Heart left ventricle (tissue), 16 donors: Measurements from ENCODE around the gene MCL1. TPM values are rescaled to one million over a fixed set of nuclear protein-coding genes. Genes with fewer than 3 reads are reported as not detected.

ENCODE experiments used
- ATAC-seq, 4 donors: fragments of 200-7000 bp; cut with Tn5 transposase; one replicate each; pipeline ENCODE4 v1.9.1; 2020 to 2022; ENCODE audit warnings: moderate library complexity in 4 of 4, mild to moderate bottlenecking in 3 of 4, moderate number of reproducible peaks in 1 of 4
- DNase-seq, 5 donors: peaks; one replicate each; pipeline ENCODE4 v3.0.0-alpha.2; 2020
- H3K27ac ChIP-seq, 12 donors: fragments of 200-600 bp; sonication (generic) in 4 of 12; one replicate each; pipeline versions ENCODE4 v1.5.0 to v1.8.0; 2016 to 2022; ENCODE audit warnings: mild to moderate bottlenecking in 2 of 12
- H3K27me3 ChIP-seq, 9 donors: fragments of 200-600 bp; sonication (generic) in 2 of 9; one replicate each; pipeline versions ENCODE4 v1.5.1 to v1.8.0; 2016 to 2022; ENCODE audit warnings: mild to moderate bottlenecking in 3 of 9
- H3K36me3 ChIP-seq, 9 donors: fragments of 200-600 bp; sonication (generic) in 2 of 9; one replicate each; pipeline versions ENCODE4 v1.5.0 to v1.8.0; 2018 to 2022; ENCODE audit warnings: mild to moderate bottlenecking in 2 of 9
- H3K4me1 ChIP-seq, 12 donors: fragments of 200-600 bp; sonication (generic) in 4 of 12; one replicate each; pipeline versions ENCODE4 v1.5.0 to v1.8.0; 2016 to 2022; ENCODE audit warnings: mild to moderate bottlenecking in 3 of 12
- H3K4me3 ChIP-seq, 12 donors: fragments of 200-600 bp; sonication (generic) in 4 of 12; one replicate each; pipeline versions ENCODE4 v1.5.0 to v1.8.0; 2017 to 2022; ENCODE audit warnings: mild to moderate bottlenecking in 9 of 12, moderate library complexity in 4 of 12
- H3K9me3 ChIP-seq, 12 donors: fragments of 200-600 bp; sonication (generic) in 4 of 12; one replicate each; pipeline versions ENCODE4 v1.5.0 to v1.8.0; 2016 to 2022; ENCODE audit warnings: mild to moderate bottlenecking in 1 of 12
- POLR2A ChIP-seq, 2 donors: fragments of 450-650 bp; IDR thresholded peaks; one replicate each; pipeline ENCODE4 v1.6.1; 2017; ENCODE audit warnings: antibody characterized with exemption in 2 of 2, mild to moderate bottlenecking in 2 of 2, moderate library complexity in 2 of 2
- WGBS, 4 donors: extraction: QIAGEN DNeasy Blood & Tissue Kit in 2 of 4; methylation state at CpG; one replicate each; pipeline versions ENCODE4 v1.1.5 to v1.1.7; 2013 to 2018; 5-methylcytosine and 5-hydroxymethylcytosine counted together
- intact Hi-C, 10 donors: fragments of 100-400 bp; cut with DNase I; formaldehyde crosslinking; loops; one replicate each; pipeline versions ENCODE4 v1.11.1 to v1.14.2; 2022
- polyA plus RNA-seq, 2 donors: library from polyadenylated mRNA; stranded (reverse); fragments of 200-250 nt; gene quantifications; one replicate each; pipeline ENCODE4 v1.2.3, GENCODE V29; 2013
- total RNA-seq, 9 donors: library from RNA; depleted of rRNA in 2 of 9; stranded (reverse); fragments of >200 nt in 2 of 9; fragmentation: NEBNext Ultra II Directional in 3 of 9; extraction: Animal tissue kit (Norgen Biotek cat#: 25700) in 3 of 9; gene quantifications; one replicate each; pipeline versions ENCODE4 v1.1.0 to v1.2.4, GENCODE V29; 2016 to 2023
- TF ChIP-seq, protein P1 (sequence below), 12 donors: fragments of 200-600 bp; sonication (generic) in 4 of 12; IDR thresholded peaks; one replicate each; pipeline versions ENCODE4 v1.5.0 to v1.8.0; 2018 to 2022; ENCODE audit warnings: antibody characterized with exemption in 12 of 12, mild to moderate bottlenecking in 5 of 12
- donor health status: ischemic (EF 13 %, LVEDD 7.1; RV severe dilation, severe dysfunction).
- donor health status: healthy with polysubstance abuse.
- donor health status: DM: no; HTN: yes; CAD: no.
- donor health status: DM: no; HTN: no; CAD: no.
- donor health status: ischemic (EF 25% LVEDD 6.9; RV normal size, moderate dysfunction).
- donor health status: ischemic (EF 25% LVEDD 5.7; RV mildly dilated, moderate dysfunction).
- donor health status: healthy.
- donor health status: DM: yes; HTN: yes; CAD: no.
- donor health status: ischemic (EF 35%, LVEDD 5.7; RV mildly dilated, moderate dysfunction).
- donor health status: nonischemic (EF 11% LVEDD 7.7; RV severe dilation, severe dysfunction).
- donor health status: DM: yes; HTN: yes; CAD: no.
- donor health status: PGD.
- donor health status: ischemic (EF 29% LVEDD 5.4; RV normal size, mild dysfunction).
- donor health status: nonischemic (EF 23%, LVEDD 6.1; RV moderate dilation, normal function).

The MCL1 gene
- total and polyA plus RNA-seq, 11 donors: 57.1 to 180 (median 104) TPM

DNA sequence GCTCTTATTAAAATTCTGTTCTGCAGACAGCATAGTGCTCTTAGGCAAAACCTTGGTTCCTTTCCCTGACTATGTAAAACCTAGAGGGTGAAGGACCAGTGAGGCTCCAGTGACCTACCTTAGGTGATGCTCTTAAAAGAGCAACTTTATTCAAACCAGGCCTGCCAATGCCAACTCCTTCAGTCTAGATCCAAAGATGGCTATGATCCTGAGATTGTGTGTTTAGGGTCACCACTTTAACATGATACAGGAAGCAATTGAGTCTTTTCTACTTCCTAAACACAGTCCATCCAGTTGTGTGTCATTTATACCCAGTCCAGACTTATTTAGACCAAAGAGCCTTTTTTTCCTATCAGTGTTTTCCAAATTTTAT, 10.8 kb downstream of the MCL1 start:
- intact Hi-C loops: loop anchor here in 1 of 10 donors (10.0 kb wide), 2 partner anchors 126 to 204 kb away; partner anchors contain the start of genes GOLPH3L and RPRD2
- Histone ChIP-seq H3K9me3 (no peaks in the 10 kb centered on the region), H3K4me3 (peak overlapping the region in 8 of 12 donors; percentile 28 to 50 (median 36)), H3K4me1 (peaks cover 35 to 100% (median 97%) of the 10 kb centered on the region in 12 donors), H3K36me3 (peaks cover 3 to 40% (median 35%) of the 10 kb centered on the region in 9 donors), H3K27ac (peak overlapping the region; percentile 94 to 100 (median 100)), H3K27me3 (no peaks in the 10 kb centered on the region)
- no peak for DNase-seq
- TF ChIP-seq, protein P1, sequence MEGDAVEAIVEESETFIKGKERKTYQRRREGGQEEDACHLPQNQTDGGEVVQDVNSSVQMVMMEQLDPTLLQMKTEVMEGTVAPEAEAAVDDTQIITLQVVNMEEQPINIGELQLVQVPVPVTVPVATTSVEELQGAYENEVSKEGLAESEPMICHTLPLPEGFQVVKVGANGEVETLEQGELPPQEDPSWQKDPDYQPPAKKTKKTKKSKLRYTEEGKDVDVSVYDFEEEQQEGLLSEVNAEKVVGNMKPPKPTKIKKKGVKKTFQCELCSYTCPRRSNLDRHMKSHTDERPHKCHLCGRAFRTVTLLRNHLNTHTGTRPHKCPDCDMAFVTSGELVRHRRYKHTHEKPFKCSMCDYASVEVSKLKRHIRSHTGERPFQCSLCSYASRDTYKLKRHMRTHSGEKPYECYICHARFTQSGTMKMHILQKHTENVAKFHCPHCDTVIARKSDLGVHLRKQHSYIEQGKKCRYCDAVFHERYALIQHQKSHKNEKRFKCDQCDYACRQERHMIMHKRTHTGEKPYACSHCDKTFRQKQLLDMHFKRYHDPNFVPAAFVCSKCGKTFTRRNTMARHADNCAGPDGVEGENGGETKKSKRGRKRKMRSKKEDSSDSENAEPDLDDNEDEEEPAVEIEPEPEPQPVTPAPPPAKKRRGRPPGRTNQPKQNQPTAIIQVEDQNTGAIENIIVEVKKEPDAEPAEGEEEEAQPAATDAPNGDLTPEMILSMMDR (IDR thresholded peaks at IDR 0.05): no peak
- no peak for TF ChIP-seq POLR2A (IDR thresholded peaks at IDR 0.05)
- peak in 1 of 4 donors; percentile 2 for ATAC-seq

DNA sequence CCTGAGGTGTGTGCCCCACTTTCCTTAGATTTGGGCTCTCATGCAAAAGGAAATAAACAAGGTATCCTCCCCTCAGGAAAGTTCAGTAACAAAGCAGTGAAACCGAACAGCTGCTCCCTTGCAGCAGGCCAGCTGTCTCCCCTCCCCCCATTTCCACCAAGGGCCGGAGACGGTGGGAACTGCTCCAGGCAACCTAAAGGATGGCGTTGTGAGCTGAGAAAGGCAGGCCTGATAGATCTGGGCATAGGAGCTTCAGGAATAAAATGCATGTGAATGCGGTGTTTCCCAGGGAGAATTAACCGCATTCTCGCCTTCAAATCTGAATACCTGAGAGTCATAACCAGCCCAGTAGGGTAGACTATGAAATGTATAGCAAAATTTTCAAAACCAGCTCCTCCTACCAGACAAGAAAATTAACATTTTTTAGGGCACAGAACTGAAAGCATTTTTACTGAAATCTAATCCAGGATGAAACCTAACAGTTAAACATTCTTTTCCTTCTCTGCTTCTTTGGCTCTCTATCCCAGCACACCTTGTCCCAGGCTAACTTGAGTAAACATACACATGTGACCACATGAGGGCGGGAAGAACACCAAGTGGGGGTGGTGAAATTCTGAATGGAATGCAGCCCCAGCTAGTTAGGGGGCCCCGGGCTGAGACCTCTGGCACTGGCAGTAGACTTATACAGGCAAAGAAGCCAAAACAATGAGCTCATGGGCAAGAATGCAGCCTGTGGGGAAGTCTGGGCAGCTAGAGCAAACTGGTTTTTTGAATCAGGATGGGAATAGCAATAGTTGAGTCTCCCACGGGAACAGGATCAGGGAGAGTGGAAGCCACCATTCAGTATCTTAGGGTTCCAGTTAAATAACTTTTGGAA, 11.5 kb downstream of the MCL1 start:
- Histone ChIP-seq H3K9me3 (no peaks in the 10 kb centered on the region), H3K27ac (peak overlapping the region; percentile 94 to 100 (median 100)), H3K4me3 (peak overlapping the region in 10 of 12 donors; percentile 20 to 50 (median 32)), H3K36me3 (peaks cover 0 to 34% (median 29%) of the 10 kb centered on the region in 9 donors), H3K27me3 (no peaks in the 10 kb centered on the region), H3K4me1 (peaks cover 32 to 100% (median 97%) of the 10 kb centered on the region in 12 donors)
- no peak for TF ChIP-seq POLR2A (IDR thresholded peaks at IDR 0.05)
- TF ChIP-seq, protein P1 (IDR thresholded peaks at IDR 0.05): no peak
- 0 to 4% (median 2%) methylated on average over 9 to 10 of the region's 10 CpGs for WGBS, 4 donors
- intact Hi-C loops: loop anchor here in 1 of 10 donors (10.0 kb wide), 2 partner anchors 127 to 203 kb away; partner anchors contain the start of genes GOLPH3L and RPRD2
- DNase-seq (peak; percentile 70 to 81 (median 79)), ATAC-seq (peak; percentile 61 to 83 (median 72))

DNA sequence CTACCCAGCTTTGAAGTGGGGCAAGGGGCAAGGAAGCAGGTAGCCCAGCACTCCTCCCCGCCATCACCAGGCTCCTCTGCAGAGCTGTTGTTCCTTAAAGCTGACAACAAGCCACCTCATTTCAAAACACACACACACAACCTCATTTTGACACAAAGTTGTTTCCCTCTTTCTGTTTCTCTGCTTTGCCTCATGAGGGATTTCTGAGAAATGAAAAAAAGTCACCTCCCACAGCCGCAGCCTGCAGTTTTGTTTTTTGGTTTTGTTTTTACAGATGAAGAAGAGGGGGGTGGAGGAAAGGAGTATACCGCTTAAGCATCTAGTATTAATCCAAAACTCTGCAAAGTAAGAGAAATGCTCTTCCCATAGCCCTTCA, 12.1 kb downstream of the MCL1 start:
- peaks cover 0 to 27% (median 23%) of the 10 kb centered on the region in 9 donors for H3K36me3 ChIP-seq
- 21 to 26% (median 23%) methylated on average over 3 of the region's 3 CpGs for WGBS, 4 donors
- H3K27me3 ChIP-seq: no peaks in the 10 kb centered on the region
- H3K4me1 ChIP-seq: peaks cover 38 to 100% (median 97%) of the 10 kb centered on the region in 12 donors
- ATAC-seq (peak in 1 of 4 donors; percentile 4), DNase-seq (no peak)
- no peaks in the 10 kb centered on the region for H3K9me3 ChIP-seq
- intact Hi-C loops: loop anchor here in 1 of 10 donors (10.0 kb wide), 2 partner anchors 127 to 203 kb away; partner anchors contain the start of genes GOLPH3L and RPRD2
- H3K4me3 ChIP-seq: peak overlapping the region in 10 of 12 donors; percentile 20 to 50 (median 32)
- H3K27ac ChIP-seq: peak overlapping the region; percentile 94 to 100 (median 100)
- no peak for TF ChIP-seq POLR2A (IDR thresholded peaks at IDR 0.05)
- TF ChIP-seq, protein P1 (IDR thresholded peaks at IDR 0.05): no peak
